Fibroblast of pulmonary artery (primary cell): ENCODE results near the gene CSTF2T.

Experiments used
- DNase-seq: peaks from one replicate; pipeline ENCODE4 v3.0.0-alpha.2; 2010; ENCODE audit warnings: low read depth
- H3K4me3 ChIP-seq: replicated peaks from 2 replicates; pipeline ENCODE4 v1.5.1; 2011; ENCODE audit warnings: low read depth, mild to moderate bottlenecking, control low read depth, low read length, moderate library complexity
- TF ChIP-seq, protein P1 (sequence below): IDR thresholded peaks from 2 replicates; pipeline ENCODE4 v1.5.1; 2011; ENCODE audit warnings: mild to moderate bottlenecking, control low read depth, low read length, inconsistent platforms; ENCODE audit errors: missing control alignments

Gene CSTF2T, protein sequence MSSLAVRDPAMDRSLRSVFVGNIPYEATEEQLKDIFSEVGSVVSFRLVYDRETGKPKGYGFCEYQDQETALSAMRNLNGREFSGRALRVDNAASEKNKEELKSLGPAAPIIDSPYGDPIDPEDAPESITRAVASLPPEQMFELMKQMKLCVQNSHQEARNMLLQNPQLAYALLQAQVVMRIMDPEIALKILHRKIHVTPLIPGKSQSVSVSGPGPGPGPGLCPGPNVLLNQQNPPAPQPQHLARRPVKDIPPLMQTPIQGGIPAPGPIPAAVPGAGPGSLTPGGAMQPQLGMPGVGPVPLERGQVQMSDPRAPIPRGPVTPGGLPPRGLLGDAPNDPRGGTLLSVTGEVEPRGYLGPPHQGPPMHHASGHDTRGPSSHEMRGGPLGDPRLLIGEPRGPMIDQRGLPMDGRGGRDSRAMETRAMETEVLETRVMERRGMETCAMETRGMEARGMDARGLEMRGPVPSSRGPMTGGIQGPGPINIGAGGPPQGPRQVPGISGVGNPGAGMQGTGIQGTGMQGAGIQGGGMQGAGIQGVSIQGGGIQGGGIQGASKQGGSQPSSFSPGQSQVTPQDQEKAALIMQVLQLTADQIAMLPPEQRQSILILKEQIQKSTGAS

DNA sequence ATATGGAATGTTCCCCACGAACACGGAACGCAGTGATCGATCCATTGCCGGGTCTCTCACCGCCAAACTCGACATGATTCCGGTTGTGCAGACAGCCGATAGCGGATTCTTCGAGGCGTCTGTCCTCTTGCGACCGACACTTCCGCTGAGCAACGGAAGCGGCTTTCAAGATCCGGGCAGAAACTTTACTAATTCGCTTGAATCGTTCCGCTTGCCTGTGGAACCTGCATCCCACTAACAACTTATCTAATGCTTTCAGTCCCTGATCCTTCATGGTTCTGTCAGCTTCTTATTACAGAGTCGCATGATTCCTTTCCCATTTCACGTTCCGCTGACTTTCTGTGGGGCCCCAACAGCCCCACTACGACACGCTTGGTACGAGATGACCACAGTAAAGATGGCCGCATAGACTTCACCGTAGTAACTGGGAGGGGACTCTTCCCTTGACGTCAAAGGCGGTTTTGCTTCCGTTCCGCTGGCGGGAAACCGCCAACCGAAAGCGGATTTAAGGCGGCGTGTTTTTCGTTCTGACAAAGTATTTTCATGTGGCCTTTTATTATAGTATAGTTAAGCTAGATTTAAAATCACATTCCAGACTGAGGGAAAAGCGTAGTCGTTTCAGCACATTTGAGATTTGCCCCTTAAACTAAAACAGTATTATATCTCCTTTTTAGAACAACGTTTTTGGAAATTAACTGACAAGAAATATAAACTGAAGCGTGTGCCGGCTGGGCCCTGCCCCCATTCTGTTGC, at the start of gene CSTF2T:
Gene CSTF2T, minus strand, starts transcription at position 121 of the 753 bp plus-strand sequence. Its CDS starts 46 bp downstream, at position 75.
- DNase-seq: peak; percentile 97
- TF ChIP-seq, protein P1, sequence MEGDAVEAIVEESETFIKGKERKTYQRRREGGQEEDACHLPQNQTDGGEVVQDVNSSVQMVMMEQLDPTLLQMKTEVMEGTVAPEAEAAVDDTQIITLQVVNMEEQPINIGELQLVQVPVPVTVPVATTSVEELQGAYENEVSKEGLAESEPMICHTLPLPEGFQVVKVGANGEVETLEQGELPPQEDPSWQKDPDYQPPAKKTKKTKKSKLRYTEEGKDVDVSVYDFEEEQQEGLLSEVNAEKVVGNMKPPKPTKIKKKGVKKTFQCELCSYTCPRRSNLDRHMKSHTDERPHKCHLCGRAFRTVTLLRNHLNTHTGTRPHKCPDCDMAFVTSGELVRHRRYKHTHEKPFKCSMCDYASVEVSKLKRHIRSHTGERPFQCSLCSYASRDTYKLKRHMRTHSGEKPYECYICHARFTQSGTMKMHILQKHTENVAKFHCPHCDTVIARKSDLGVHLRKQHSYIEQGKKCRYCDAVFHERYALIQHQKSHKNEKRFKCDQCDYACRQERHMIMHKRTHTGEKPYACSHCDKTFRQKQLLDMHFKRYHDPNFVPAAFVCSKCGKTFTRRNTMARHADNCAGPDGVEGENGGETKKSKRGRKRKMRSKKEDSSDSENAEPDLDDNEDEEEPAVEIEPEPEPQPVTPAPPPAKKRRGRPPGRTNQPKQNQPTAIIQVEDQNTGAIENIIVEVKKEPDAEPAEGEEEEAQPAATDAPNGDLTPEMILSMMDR: no peak
- H3K4me3 ChIP-seq: peak within 1 kb of the TSS; percentile 95

DNA sequence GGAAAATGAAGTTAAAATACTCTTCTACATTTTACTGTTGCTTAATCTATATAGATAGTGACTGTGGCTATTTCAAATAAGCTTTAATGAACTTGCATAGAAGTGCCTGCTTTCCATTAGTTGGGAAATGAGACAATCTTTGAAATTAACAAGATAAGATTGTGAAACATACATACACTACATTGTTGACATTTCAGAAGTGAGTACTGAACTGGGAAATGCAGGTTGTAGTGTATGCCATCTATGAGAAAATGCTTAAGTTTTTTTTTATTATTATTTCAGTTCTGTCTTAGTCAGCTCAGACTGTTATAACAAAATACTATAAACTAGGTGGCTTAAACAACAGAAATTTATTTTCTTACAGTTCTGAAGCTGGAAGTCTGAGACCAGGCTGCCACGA, 49.6 kb upstream of the CSTF2T start:
- H3K4me3 ChIP-seq: no peak overlapping the region
- DNase-seq: no peak
- TF ChIP-seq, protein P1: no peak

DNA sequence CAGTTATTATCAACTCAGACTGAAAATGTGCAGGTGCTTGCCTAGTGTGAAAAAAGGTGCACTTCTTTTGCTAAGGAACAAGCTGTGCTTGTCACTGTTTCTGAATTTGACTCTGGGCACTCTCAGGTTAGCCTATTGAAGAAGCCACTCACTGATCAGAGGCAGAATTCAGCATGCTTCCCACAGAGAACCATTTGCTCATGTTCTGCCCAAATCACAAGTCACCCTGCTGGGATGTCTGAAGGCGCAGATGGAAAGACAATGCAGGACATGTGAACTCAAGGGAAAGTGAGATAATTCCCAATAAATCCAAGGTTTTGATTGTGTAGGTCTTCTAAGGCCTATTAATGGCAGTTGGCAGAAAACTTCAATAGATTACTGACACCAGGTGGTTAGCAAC, 47.8 kb upstream of the CSTF2T start:
- TF ChIP-seq, protein P1: no peak
- no peak overlapping the region for H3K4me3 ChIP-seq

DNA sequence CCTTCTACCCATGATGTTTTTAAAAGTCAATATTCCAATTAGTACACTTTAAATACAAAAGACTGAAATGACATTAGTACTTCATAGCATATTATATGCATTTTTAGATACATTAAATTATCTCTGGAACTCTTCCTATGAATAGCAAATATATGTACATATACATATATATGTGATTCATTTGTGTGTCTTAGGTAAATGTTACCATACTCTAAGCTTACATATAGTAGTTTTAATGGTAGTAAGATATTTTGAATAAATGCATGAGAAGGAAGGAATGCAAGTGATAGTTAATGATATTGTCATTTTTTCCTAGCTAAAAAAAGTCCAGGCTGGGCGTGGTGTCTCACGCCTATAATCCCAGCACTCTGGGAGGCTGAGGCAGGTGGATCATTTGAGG, 46.0 kb upstream of the CSTF2T start:
- no peak for DNase-seq
- H3K4me3 ChIP-seq: no peak overlapping the region
- TF ChIP-seq, protein P1: no peak

More for the DNA sequence above, 47.8 kb upstream of the CSTF2T start:
- no peak for DNase-seq

DNA sequence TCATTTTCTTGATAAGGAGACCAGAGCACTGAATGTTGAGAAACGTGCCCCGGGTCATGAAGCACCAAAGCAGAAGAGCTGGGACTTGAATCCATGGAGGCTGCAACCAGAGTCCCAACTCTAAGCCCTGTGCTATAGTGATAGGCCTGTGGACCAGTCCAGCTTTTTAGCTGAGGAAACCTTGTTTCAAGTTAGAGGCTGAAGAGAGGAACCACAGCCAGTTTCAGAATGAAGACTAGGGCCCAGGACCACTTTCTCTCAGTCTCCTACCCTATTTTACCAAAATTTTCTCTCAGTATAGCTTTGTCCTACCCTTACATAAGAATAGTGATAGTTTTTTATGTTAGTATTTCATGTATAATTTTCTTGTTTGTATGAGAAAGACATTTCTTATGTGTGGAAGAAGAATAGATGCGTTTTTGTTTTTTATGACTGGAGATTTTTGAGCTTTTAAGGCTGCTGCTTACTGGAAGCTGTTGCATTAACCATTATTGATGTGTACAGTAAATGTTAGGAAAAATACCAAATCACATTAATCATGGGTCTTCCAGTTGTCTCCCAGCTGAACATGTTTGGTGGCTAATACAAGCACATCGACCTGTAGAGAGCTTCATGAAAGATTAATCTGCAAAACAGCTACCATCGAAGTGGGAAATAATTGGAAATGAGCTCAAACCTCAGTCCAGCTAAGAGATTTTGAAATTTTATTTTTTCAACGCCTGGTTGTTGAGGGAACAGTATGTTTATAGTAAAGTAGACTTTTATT, 45.0 kb upstream of the CSTF2T start:
- TF ChIP-seq, protein P1: no peak
- H3K4me3 ChIP-seq: no peak overlapping the region
- no peak for DNase-seq

DNA sequence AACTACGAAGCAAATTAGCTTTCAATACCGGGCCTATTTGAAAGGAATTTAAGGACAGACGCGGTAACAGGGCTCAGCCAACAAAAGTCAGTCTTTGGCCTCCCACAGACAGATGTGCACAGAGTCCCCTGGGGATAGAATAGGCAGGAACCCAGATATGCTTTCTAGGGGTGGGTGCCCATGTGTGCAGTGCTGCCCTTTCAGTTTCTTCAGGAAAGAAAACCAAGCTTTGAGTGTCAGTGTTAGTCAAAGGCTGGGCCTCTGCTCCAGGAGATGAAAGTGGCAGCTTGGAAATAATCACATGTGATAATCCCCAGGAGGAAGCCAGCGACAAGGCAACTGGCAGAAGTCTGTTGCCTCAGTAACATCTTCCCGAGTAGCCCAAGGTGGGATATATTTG, 43.8 kb upstream of the CSTF2T start:
- TF ChIP-seq, protein P1: no peak
- DNase-seq: no peak
- no peak overlapping the region for H3K4me3 ChIP-seq
